IPS-18c (cell line): Measurements from ENCODE around the gene SLC24A4.

Experiments
- H3K4me3 ChIP-seq: 2 replicates; pipeline ENCODE4 v1.7.0; 2013; ENCODE audit warnings: low read depth, mild to moderate bottlenecking, low read length, moderate library complexity; ENCODE audit not compliant: insufficient read depth
- H3K9me3 ChIP-seq: one replicate; pipeline ENCODE4 v1.6.1; 2013; ENCODE audit warnings: mild to moderate bottlenecking, low read length, moderate library complexity; ENCODE audit not compliant: control insufficient read depth, insufficient read depth

Gene SLC24A4

DNA sequence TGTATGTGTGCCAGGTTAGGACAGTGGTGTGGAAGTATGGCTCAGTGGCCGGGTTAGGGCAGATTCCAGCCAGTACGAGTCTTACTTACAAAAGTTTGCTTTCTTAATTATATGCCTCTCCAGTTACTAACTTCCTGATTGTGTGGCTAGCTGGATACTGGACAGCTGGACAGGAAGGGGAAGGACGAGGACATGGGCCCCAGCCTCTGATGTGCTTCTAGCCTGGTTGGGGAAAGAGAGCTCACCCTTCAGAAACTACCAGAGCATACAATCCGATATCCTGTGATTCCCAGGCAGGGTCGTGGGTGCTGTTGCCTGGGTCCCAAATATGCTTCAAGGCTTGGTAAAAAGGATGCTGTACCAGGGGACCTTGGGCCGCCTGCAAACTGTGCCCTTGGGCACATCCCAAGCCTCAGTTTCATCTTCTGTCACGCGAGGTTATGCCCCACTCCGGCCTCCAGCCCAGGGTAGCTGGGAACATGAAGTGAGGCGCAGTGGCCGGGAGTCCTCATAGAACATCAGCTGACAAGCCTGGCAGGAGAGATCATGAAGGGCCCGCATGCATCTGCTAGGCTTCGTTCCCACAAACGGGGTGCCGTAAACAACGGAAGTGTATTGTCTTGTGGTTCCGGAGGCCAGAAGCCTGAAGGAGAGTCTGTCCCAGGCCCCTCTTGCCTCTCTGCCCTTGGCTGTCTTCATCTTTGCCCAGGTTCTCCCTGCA is 167.4 kb downstream of the SLC24A4 start:
- no peak overlapping the region for H3K4me3 ChIP-seq
- no peaks in the 10 kb centered on the region for H3K9me3 ChIP-seq

- Histone ChIP-seq H3K9me3 (no peaks in the 10 kb centered on the region), H3K4me3 (no peak overlapping the region)
Measured at GRCh38 chr14:92491782-92492181, 168.8 kb downstream of the SLC24A4 start.

- Histone ChIP-seq H3K4me3 (no peak overlapping the region), H3K9me3 (no peaks in the 10 kb centered on the region)
Measured at GRCh38 chr14:92492258-92492657, 169.3 kb downstream of the SLC24A4 start.

- H3K4me3 ChIP-seq: no peak overlapping the region
- no peaks in the 10 kb centered on the region for H3K9me3 ChIP-seq
Measured at GRCh38 chr14:92493024-92493423, 170.1 kb downstream of the SLC24A4 start.

GRCh38 chr14:92493492-92493891 is 170.5 kb downstream of the SLC24A4 start:
- Histone ChIP-seq H3K9me3 (no peaks in the 10 kb centered on the region), H3K4me3 (no peak overlapping the region)

DNA sequence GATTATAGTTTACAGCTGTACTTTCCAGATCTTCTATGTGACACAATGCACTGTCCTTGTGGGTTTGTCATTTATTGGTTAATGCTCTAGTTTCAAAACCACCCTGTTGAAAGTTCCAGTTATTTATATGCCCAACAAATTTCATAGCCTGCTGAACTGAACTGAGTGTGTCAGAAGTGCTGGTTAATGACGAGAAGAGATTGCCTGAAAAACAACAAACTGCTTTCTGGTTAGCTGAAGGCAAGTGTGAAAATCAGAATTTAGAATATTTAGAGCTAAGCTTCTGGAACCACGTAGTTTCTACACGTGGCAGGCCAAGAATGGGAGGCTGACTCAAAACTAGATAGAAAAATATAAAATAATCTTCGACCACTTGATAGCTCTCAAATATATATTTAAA is 171.5 kb downstream of the SLC24A4 start:
- no peak overlapping the region for H3K4me3 ChIP-seq
- H3K9me3 ChIP-seq: no peaks in the 10 kb centered on the region

DNA sequence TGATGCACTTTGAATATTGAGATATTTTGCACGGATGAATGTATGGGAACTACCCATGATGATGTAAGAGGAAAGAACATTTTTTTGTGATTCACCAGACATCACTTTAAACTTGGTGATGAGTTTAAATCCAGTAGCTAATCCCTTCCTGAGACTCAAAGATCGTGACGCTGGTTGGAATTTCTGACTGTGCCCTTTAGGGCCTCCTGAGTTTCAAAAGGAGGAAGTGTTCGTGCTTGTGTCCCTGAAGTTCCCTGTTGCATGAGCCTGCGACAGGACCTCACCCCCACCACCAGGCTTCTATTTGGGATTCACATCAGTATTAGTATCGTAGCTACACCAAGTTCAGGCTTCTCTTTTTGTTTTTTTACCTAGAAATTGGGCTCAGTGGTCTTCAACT is 172.1 kb downstream of the SLC24A4 start:
- H3K9me3 ChIP-seq: no peaks in the 10 kb centered on the region
- no peak overlapping the region for H3K4me3 ChIP-seq

DNA sequence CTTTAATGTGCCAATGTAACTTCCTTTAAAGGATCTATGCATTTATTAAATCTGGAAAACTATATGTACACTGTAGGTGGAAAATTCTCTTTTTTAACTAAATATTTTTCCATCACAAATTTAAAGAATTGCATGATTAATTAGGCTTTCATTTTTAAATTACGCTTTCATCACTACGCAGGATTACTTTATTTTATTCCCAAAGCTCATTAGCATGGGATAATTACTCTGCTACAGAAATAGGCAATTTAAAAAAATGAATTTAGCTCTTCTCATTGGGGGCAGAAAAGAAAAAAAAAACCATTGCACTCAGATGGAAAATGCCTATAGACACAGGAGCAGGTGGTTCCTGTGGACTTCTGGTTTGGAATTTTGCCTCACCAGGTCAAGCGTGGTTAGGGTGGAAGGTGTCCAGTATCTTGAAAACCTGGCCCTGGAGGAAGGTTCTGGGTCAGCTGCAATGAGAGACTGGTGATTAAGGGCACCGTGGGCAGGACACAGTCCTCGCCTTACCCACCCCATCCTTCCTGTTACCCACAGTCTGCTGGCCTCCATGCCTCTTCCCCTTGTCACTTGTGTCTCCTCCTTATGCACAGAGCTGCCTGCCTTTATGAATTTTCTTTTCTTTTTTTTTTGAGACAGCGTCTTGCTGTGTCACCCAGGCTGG is 173.4 kb downstream of the SLC24A4 start:
- Histone ChIP-seq H3K9me3 (no peaks in the 10 kb centered on the region), H3K4me3 (no peak overlapping the region)

DNA sequence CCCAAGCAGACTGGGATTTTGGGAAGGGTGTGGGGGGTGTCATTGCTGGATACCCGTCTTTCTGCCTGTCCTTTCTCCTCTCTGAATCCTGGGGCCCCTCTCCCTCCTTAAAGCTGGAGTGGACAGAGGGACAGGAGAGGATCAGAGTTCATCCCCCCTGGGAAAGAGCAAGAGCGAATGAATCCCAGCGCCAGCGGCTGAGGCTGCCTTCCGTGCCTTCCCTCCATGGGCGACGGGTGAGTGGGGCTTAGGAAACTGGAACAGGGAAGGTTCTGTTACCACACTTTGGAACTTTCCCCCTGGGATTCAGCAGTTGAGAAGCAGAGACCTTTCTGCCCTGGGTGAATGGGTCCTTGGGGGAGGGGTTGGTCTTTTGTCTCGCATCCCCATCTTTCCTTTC is 174.4 kb downstream of the SLC24A4 start:
- Histone ChIP-seq H3K9me3 (no peaks in the 10 kb centered on the region), H3K4me3 (no peak overlapping the region)

DNA sequence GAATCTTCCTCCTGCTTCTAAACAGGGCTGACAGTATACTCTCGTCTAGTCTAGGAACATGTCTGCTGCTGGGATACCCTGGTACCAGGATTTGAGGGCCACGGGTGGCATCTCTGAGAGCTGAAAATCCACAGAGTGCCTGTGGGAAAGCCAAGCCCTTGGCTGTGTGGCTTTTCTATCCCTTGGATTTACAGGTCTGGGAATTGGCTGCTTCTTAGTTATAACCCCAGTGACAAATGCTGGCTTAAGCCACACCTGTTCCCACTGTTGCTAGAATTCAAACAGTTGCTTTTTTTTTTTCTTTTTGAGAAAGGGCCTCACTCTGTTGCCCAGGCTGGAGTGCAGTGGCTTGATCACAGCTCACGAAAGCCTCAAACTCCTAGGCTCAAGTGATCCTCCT is 176.3 kb downstream of the SLC24A4 start:
- Histone ChIP-seq H3K9me3 (no peaks in the 10 kb centered on the region), H3K4me3 (no peak overlapping the region)

GRCh38 chr14:92500491-92500941 is 177.6 kb downstream of the SLC24A4 start:
- no peaks in the 10 kb centered on the region for H3K9me3 ChIP-seq
- no peak overlapping the region for H3K4me3 ChIP-seq

GRCh38 chr14:92501891-92502351 is 179.0 kb downstream of the SLC24A4 start:
- H3K9me3 ChIP-seq: no peaks in the 10 kb centered on the region
- H3K4me3 ChIP-seq: no peak overlapping the region

DNA sequence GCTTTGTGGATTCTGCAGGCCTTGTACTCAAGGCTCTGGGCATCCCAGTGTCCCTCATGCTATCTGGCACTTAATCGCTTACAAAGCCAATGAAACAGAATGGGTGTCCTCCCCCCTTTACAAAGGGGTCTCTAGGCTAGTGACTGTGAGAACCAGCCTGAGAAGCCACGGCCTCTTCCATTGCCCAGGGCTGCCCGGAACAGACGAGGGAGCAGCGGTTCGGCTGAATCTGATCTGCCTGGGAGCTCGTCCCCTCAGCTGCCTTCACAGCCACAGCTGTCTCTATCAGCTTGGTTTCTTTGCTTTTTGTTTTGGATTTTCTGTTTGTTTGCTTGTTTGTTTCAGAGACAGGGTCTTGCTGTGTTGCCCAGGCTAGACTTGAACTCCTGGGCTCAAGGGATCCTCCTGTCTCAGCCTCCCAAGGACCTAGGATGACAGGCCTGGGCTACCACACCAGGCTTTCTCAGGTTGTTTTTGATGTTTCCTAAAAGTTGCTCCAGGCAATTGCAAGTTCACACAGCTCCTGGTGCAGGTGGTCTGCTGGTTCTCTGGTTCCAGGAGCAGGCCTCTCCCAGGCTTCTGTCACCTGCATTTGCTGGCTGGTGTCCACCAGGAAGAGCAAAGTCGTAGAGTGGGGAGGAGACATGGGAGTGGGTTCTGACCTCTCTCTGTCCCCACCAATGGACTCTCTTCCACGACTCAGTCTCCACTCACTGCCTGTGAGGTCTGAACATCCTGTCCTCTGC is 179.7 kb downstream of the SLC24A4 start:
- no peak overlapping the region for H3K4me3 ChIP-seq
- H3K9me3 ChIP-seq: no peaks in the 10 kb centered on the region

GRCh38 chr14:92503756-92504491 is 181.0 kb downstream of the SLC24A4 start:
- no peak overlapping the region for H3K4me3 ChIP-seq
- no peaks in the 10 kb centered on the region for H3K9me3 ChIP-seq

- Histone ChIP-seq H3K9me3 (no peaks in the 10 kb centered on the region), H3K4me3 (no peak overlapping the region)
Measured at GRCh38 chr14:92505826-92506225, 182.9 kb downstream of the SLC24A4 start.

DNA sequence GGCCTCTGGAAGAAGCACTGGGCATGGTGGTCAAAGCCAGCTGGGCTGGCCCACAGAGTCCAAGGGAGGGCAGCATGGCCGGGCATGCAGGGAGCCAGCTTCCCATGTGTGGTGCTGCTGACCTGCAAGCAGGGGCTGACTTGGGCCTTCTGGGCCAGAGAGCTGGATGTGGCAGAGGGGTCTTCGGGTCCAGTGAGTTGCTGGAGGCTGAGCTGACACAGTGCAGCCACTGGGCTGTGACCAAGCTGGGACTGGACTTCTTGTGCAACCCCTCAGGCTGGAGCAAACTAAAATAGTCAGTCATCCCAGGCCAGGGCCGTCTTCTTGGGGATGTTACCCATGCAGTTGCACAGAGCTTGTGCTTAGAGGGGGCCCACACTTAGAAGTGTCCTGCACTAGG is 183.3 kb downstream of the SLC24A4 start:
- Histone ChIP-seq H3K4me3 (no peak overlapping the region), H3K9me3 (no peaks in the 10 kb centered on the region)

- H3K4me3 ChIP-seq: no peak overlapping the region
- H3K9me3 ChIP-seq: no peaks in the 10 kb centered on the region
Measured at GRCh38 chr14:92507174-92507768, 184.3 kb downstream of the SLC24A4 start.
